ENCODE results near the gene CORO2B. TPM values are rescaled to one million over a fixed set of nuclear protein-coding genes. Genes with fewer than 3 reads are reported as not detected.

Gene CORO2B
- total and polyA plus RNA-seq, 9 of the 15 experiments (the other 6 are each of a cell fraction or from before 2014, with no cell fraction given): not detected

GRCh38 chr15:68589783-68590710, 11.3 kb downstream of the CORO2B start:
- POLR2A ChIA-PET: no interaction called here
- Histone ChIP-seq H3K27ac (ENCODE audit: extremely low read depth, low read depth, low read length) (no peak overlapping the region), H2AFZ (ENCODE audit: low read depth, low read length) (no peak overlapping the region), H3K9me1 (ENCODE audit: control insufficient read depth, insufficient read depth, low read length) (no peaks in the 10 kb centered on the region), H3K4me1 (replicated peaks in 1 of 2; ENCODE audit: control insufficient read depth in 2 of 2, insufficient read depth in 2 of 2, low read length in 2 of 2) (no peaks in the 10 kb centered on the region; a peak in 1 of 5 replicates), H3K4me2 (ENCODE audit: insufficient read depth, low read length) (no peak overlapping the region), H3K9ac (ENCODE audit: insufficient read depth in 1 of 2, low read depth in 2 of 2, low read length in 2 of 2) (no peak overlapping the region; a peak in 1 of 4 replicates), H3K9me3 (replicated peaks; ENCODE audit: control insufficient read depth, insufficient read depth, low read depth, low read length) (no peaks in the 10 kb centered on the region), H3K79me2 (ENCODE audit: control insufficient read depth, insufficient read depth, low read length) (no peaks in the 10 kb centered on the region), H3K27me3 (ENCODE audit: control insufficient read depth in 2 of 2, insufficient read depth in 2 of 2, low read length in 2 of 2) (peaks cover 13 to 42% of the 10 kb centered on the region in 2 experiments; a peak in 3 of 5 replicates), H4K20me1 (replicated peaks; ENCODE audit: control insufficient read depth, insufficient read depth, low read length) (peaks cover 6% of the 10 kb centered on the region; the same call in 1 of the 2 replicates), H3K4me3 (no peak overlapping the region), H3K36me3 (ENCODE audit: control insufficient read depth, insufficient read depth, low read length) (no peaks in the 10 kb centered on the region)
- in situ Hi-C loops (cut with MboI) (no loop called here), intact Hi-C loops (cut with micrococcal nuclease) (no loop called here)
- no TSS peak for BruUV-seq (replicated peaks)
- CTCF ChIA-PET (ENCODE audit: low intra/inter-chr PET ratio): no interaction called here
- WGBS (ENCODE audit: insufficient coverage, low coverage, missing lambda C conversion rate): 0% methylated on average over 12 of the region's 15 CpGs
- DNase-seq (ENCODE audit: extremely low read depth in 1 of 4, low spot score in 3 of 4): no peak
- no peak for FAIRE-seq
- ATAC-seq: no peak
- TF ChIP-seq CLOCK (CRISPR knock-in tag; IDR thresholded peaks at IDR 0.05; ENCODE audit: borderline replicate concordance) (no peak), ZSCAN29 (IDR thresholded peaks at IDR 0.05) (no peak), LCOR (CRISPR knock-in tag; IDR thresholded peaks at IDR 0.05) (no peak), CTCFL (IDR thresholded peaks at IDR 0.05; ENCODE audit: borderline replicate concordance, insufficient read depth, low read depth, low read length, poor library complexity, severe bottlenecking) (no peak), FOXK1 (CRISPR knock-in tag; IDR thresholded peaks at IDR 0.05; ENCODE audit: borderline replicate concordance) (no peak), RBM25 (IDR thresholded peaks at IDR 0.05; ENCODE audit: low read depth, low read length, severe bottlenecking) (no peak), THRB (CRISPR knock-in tag; conservative IDR thresholded peaks at IDR 0.05) (no peak)

Data from K562 (cell line).